GM18498 (cell line): ENCODE measurements around the gene SCN2A.
"Not testable (repeated sequence)": the region's sequence is repeated elsewhere in the genome, so short reads cannot be mapped to it uniquely, and the experiment has no call there.

ENCODE experiments used
- ATAC-seq: cut with Tn5 transposase; IDR thresholded peaks from one replicate; pipeline ENCODE4 v1.9.1; 2021; ENCODE audit warnings: mild to moderate bottlenecking, moderate library complexity; ENCODE audit not compliant: unreplicated experiment

Gene SCN2A

GRCh38 chr2:165251366-165251765 is 12.2 kb downstream of the SCN2A start:
- no peak for ATAC-seq

- no peak for ATAC-seq
Observed at GRCh38 chr2:165253178-165253577, 14.0 kb downstream of the SCN2A start.

- no peak for ATAC-seq
Observed at GRCh38 chr2:165256618-165257017, 17.4 kb downstream of the SCN2A start.

- ATAC-seq = not testable (repeated sequence)
Observed at GRCh38 chr2:165260347-165260746, 21.1 kb downstream of the SCN2A start.

GRCh38 chr2:165268754-165269153 is 29.5 kb downstream of the SCN2A start:
- peak; percentile 71 for ATAC-seq

GRCh38 chr2:165273176-165273575 is 34.0 kb downstream of the SCN2A start:
- no peak for ATAC-seq

- no peak for ATAC-seq
Observed at GRCh38 chr2:165274698-165275097, 35.5 kb downstream of the SCN2A start.

GRCh38 chr2:165275932-165276331 is 36.7 kb downstream of the SCN2A start:
- no peak for ATAC-seq

- no peak for ATAC-seq
Observed at GRCh38 chr2:165277295-165277694, 38.1 kb downstream of the SCN2A start.

- ATAC-seq = no peak
Observed at GRCh38 chr2:165277860-165278656, 38.8 kb downstream of the SCN2A start.

GRCh38 chr2:165280356-165280755 is 41.1 kb downstream of the SCN2A start:
- ATAC-seq = no peak

- ATAC-seq = no peak
Observed at GRCh38 chr2:165281387-165281786, 42.2 kb downstream of the SCN2A start.

GRCh38 chr2:165283342-165283741 is 44.1 kb downstream of the SCN2A start:
- ATAC-seq = no peak

GRCh38 chr2:165287094-165287778 is 48.0 kb downstream of the SCN2A start:
- no peak for ATAC-seq

GRCh38 chr2:165289069-165289468 is 49.9 kb downstream of the SCN2A start:
- ATAC-seq = no peak

GRCh38 chr2:165293440-165294420 is 54.5 kb downstream of the SCN2A start:
- ATAC-seq = peak; percentile 100

GRCh38 chr2:165294912-165295311 is 55.7 kb downstream of the SCN2A start:
- no peak for ATAC-seq

GRCh38 chr2:165295643-165296042 is 56.4 kb downstream of the SCN2A start:
- ATAC-seq = no peak

- no peak for ATAC-seq
Observed at GRCh38 chr2:165305391-165306096, 66.3 kb downstream of the SCN2A start.

- no peak for ATAC-seq
Observed at GRCh38 chr2:165307317-165307716, 68.1 kb downstream of the SCN2A start.

- no peak for ATAC-seq
Observed at GRCh38 chr2:165311949-165312348, 72.7 kb downstream of the SCN2A start.
